IPS-NIHi11 (cell line): ENCODE measurements around the gene TNKS1BP1.

ENCODE experiments used
- DNase-seq: peaks from one replicate; pipeline ENCODE4 v3.0.0; 2012; ENCODE audit warnings: mixed read lengths, low spot score

TNKS1BP1 gene

GRCh38 chr11:57254631-57255030, 70.1 kb downstream of the TNKS1BP1 start:
- DNase-seq, result no peak

- DNase-seq, result no peak
These were observed 73.2 kb downstream of the TNKS1BP1 start for GRCh38 chr11:57251491-57252104.

GRCh38 chr11:57251037-57251436, 73.7 kb downstream of the TNKS1BP1 start:
- no peak for DNase-seq
